Mesenchymal stem cell (in vitro differentiated cells and primary cell): ENCODE measurements around the gene TFDP1.

ENCODE experiments used
- DNase-seq: peaks from one replicate; pipeline ENCODE4 v3.0.0-alpha.2; 2013
- H2AFZ ChIP-seq: one replicate; pipeline ENCODE4 v1.6.1; 2013; ENCODE audit warnings: low read depth, mild to moderate bottlenecking, control low read depth, inconsistent platforms, low read length, moderate library complexity
- H2AK5ac ChIP-seq: 2 replicates; pipeline ENCODE4 v1.6.1; 2013; ENCODE audit warnings: low read length, moderate library complexity, mild to moderate bottlenecking, inconsistent platforms; ENCODE audit not compliant: severe bottlenecking
- H2BK120ac ChIP-seq: one replicate; pipeline ENCODE4 v1.6.1; 2013; ENCODE audit warnings: low read depth, mild to moderate bottlenecking, inconsistent platforms, low read length, moderate library complexity
- H2BK12ac ChIP-seq, 2 experiments: one replicate each; pipeline ENCODE4 v1.6.1; 2013; ENCODE audit warnings: inconsistent platforms in 2 of 2, low read length in 2 of 2, mild to moderate bottlenecking in 2 of 2, moderate library complexity in 2 of 2, control low read depth in 1 of 2
- H2BK15ac ChIP-seq: one replicate; pipeline ENCODE4 v1.6.1; 2013; ENCODE audit warnings: mild to moderate bottlenecking, low read depth, inconsistent platforms; ENCODE audit not compliant: poor library complexity, severe bottlenecking
- H2BK5ac ChIP-seq: 2 replicates; pipeline ENCODE4 v1.6.1; 2013; ENCODE audit warnings: low read depth, mild to moderate bottlenecking, low read length, control low read depth, inconsistent platforms; ENCODE audit not compliant: poor library complexity, severe bottlenecking
- H3K14ac ChIP-seq, 2 experiments: one replicate each; pipeline ENCODE4 v1.6.1; 2013; ENCODE audit warnings: inconsistent platforms in 2 of 2, low read length in 2 of 2, control low read depth in 1 of 2, mild to moderate bottlenecking in 1 of 2, moderate library complexity in 1 of 2
- H3K18ac ChIP-seq, 2 experiments: one replicate each; pipeline ENCODE4 v1.6.1; 2013; ENCODE audit warnings: inconsistent platforms in 2 of 2, low read length in 2 of 2, control low read depth in 1 of 2, low read depth in 1 of 2, mild to moderate bottlenecking in 1 of 2
- H3K23ac ChIP-seq, 2 experiments: one replicate each; pipeline ENCODE4 v1.6.1; 2013; ENCODE audit warnings: inconsistent platforms in 2 of 2, low read length in 2 of 2, mild to moderate bottlenecking in 2 of 2, moderate library complexity in 2 of 2, control low read depth in 1 of 2
- H3K27ac ChIP-seq: 2 replicates; pipeline ENCODE4 v1.5.1; 2013; ENCODE audit warnings: mild to moderate bottlenecking, moderate library complexity, low read length, control low read depth, inconsistent platforms; ENCODE audit not compliant: poor library complexity, severe bottlenecking
- H3K27me3 ChIP-seq, 2 experiments: 2 replicates each; pipeline versions ENCODE4 v1.6.1 to v1.7.0; 2013; ENCODE audit warnings: low read length in 2 of 2, mild to moderate bottlenecking in 2 of 2, moderate library complexity in 2 of 2, control low read depth in 1 of 2, inconsistent platforms in 1 of 2; ENCODE audit not compliant: control insufficient read depth in 1 of 2, insufficient read depth in 1 of 2
- H3K36me3 ChIP-seq, 2 experiments: 2 replicates each; pipeline versions ENCODE4 v1.6.1 to v1.7.0; 2013; ENCODE audit warnings: low read length in 2 of 2, control low read depth in 1 of 2, inconsistent platforms in 1 of 2, low read depth in 1 of 2, mild to moderate bottlenecking in 1 of 2; ENCODE audit not compliant: insufficient read depth in 2 of 2, control insufficient read depth in 1 of 2
- H3K4ac ChIP-seq, 2 experiments: one replicate each; pipeline ENCODE4 v1.6.1; 2013; ENCODE audit warnings: inconsistent platforms in 2 of 2, low read length in 2 of 2, mild to moderate bottlenecking in 2 of 2, moderate library complexity in 2 of 2, control low read depth in 1 of 2, low read depth in 1 of 2
- H3K4me1 ChIP-seq: 2 replicates; pipeline ENCODE4 v1.6.1; 2013; ENCODE audit warnings: low read depth, low read length, control low read depth; ENCODE audit not compliant: control insufficient read depth, insufficient read depth
- H3K4me2 ChIP-seq: 2 replicates; pipeline ENCODE4 v1.6.1; 2013; ENCODE audit warnings: low read length, mild to moderate bottlenecking, inconsistent platforms; ENCODE audit not compliant: poor library complexity, severe bottlenecking
- H3K4me3 ChIP-seq, 2 experiments: 2 replicates each; pipeline versions ENCODE4 v1.5.1 to v1.7.0; 2013; ENCODE audit warnings: low read length in 2 of 2, mild to moderate bottlenecking in 2 of 2, control low read depth in 1 of 2, low read depth in 1 of 2; ENCODE audit not compliant: insufficient read depth in 1 of 2
- H3K79me1 ChIP-seq: replicated peaks from 2 replicates; pipeline ENCODE4 v1.6.1; 2013; ENCODE audit warnings: mild to moderate bottlenecking, control low read depth, low read length, inconsistent platforms; ENCODE audit not compliant: poor library complexity, severe bottlenecking
- H3K9ac ChIP-seq: 2 replicates; pipeline ENCODE4 v1.7.0; 2013; ENCODE audit warnings: mild to moderate bottlenecking, low read length, moderate library complexity
- H3K9me3 ChIP-seq: 2 replicates; pipeline ENCODE4 v1.7.0; 2013; ENCODE audit warnings: mild to moderate bottlenecking, low read length; ENCODE audit not compliant: control insufficient read depth
- H4K8ac ChIP-seq: one replicate; pipeline ENCODE4 v1.6.1; 2013; ENCODE audit warnings: inconsistent platforms, mild to moderate bottlenecking, low read length, moderate library complexity
- H4K91ac ChIP-seq: one replicate; pipeline ENCODE4 v1.6.1; 2013; ENCODE audit warnings: mild to moderate bottlenecking, low read length, inconsistent platforms
- WGBS: methylation state at CpG from one replicate; pipeline ENCODE4 v1.1.7; 2013; ENCODE audit warnings: mixed read lengths; 5-methylcytosine and 5-hydroxymethylcytosine counted together

Gene TFDP1

GRCh38 chr13:113540523-113540922, 44.0 kb upstream of the TFDP1 start:
- Histone ChIP-seq H3K9ac (no peak overlapping the region), H3K36me3 (peaks cover 69 to 76% of the 10 kb centered on the region in 2 experiments), H2AK5ac (no peak overlapping the region), H2BK12ac (no peak overlapping the region), H3K18ac (no peak overlapping the region), H2BK15ac (no peak overlapping the region), H4K91ac (no peak overlapping the region), H2BK5ac (no peak overlapping the region), H3K4me1 (peaks cover 15% of the 10 kb centered on the region), H3K27ac (no peak overlapping the region), H3K79me1 (peaks cover 18% of the 10 kb centered on the region), H3K4me2 (no peak overlapping the region), H3K4me3 (no peak overlapping the region), H3K4ac (no peak overlapping the region), H3K14ac (no peak overlapping the region), H3K9me3 (no peaks in the 10 kb centered on the region), H3K23ac (no peak overlapping the region), H3K27me3 (no peaks in the 10 kb centered on the region), H2AFZ (no peak overlapping the region), H4K8ac (no peak overlapping the region), H2BK120ac (no peak overlapping the region)
- no peak for DNase-seq
- 98% methylated on average over 10 of the region's 10 CpGs for WGBS

GRCh38 chr13:113542751-113543424, 41.7 kb upstream of the TFDP1 start:
- no peak overlapping the region for H3K14ac ChIP-seq
- H3K9ac ChIP-seq = no peak overlapping the region
- no peak overlapping the region for H3K4me3 ChIP-seq
- H2AFZ ChIP-seq = no peak overlapping the region
- no peaks in the 10 kb centered on the region for H3K27me3 ChIP-seq
- no peak overlapping the region for H2AK5ac ChIP-seq
- H4K8ac ChIP-seq = no peak overlapping the region
- no peak overlapping the region for H3K4ac ChIP-seq
- no peak overlapping the region for H4K91ac ChIP-seq
- H3K79me1 ChIP-seq = peaks cover 17% of the 10 kb centered on the region
- H3K27ac ChIP-seq = no peak overlapping the region
- H3K4me1 ChIP-seq = peaks cover 36% of the 10 kb centered on the region
- no peak overlapping the region for H3K4me2 ChIP-seq
- no peaks in the 10 kb centered on the region for H3K9me3 ChIP-seq
- peaks cover 56 to 58% of the 10 kb centered on the region in 2 experiments for H3K36me3 ChIP-seq
- no peak overlapping the region for H2BK12ac ChIP-seq
- DNase-seq = no peak
- no peak overlapping the region for H2BK15ac ChIP-seq
- WGBS = 92% methylated on average over 5 of the region's 21 CpGs
- no peak overlapping the region for H2BK5ac ChIP-seq
- H3K23ac ChIP-seq = no peak overlapping the region
- H3K18ac ChIP-seq = no peak overlapping the region
- no peak overlapping the region for H2BK120ac ChIP-seq

GRCh38 chr13:113544071-113544891, 40.3 kb upstream of the TFDP1 start:
- peak overlapping the region in 1 of 2 experiments; percentile 6 for H2BK12ac ChIP-seq
- no peak for DNase-seq
- H3K9me3 ChIP-seq = no peaks in the 10 kb centered on the region
- no peak overlapping the region for H3K9ac ChIP-seq
- no peak overlapping the region for H3K14ac ChIP-seq
- H3K4me1 ChIP-seq = peaks cover 49% of the 10 kb centered on the region
- no peak overlapping the region for H3K4me2 ChIP-seq
- H2BK120ac ChIP-seq = no peak overlapping the region
- peak overlapping the region; percentile 10 for H4K91ac ChIP-seq
- H4K8ac ChIP-seq = no peak overlapping the region
- peak overlapping the region; percentile 29 for H2AK5ac ChIP-seq
- no peak overlapping the region for H3K4me3 ChIP-seq
- H3K4ac ChIP-seq = peak overlapping the region in 1 of 2 experiments; percentile 31
- 97% methylated on average over 37 of the region's 37 CpGs for WGBS
- peaks cover 5% of the 10 kb centered on the region for H3K79me1 ChIP-seq
- H3K27ac ChIP-seq = no peak overlapping the region
- H3K27me3 ChIP-seq = no peaks in the 10 kb centered on the region
- H3K18ac ChIP-seq = no peak overlapping the region
- H3K23ac ChIP-seq = no peak overlapping the region
- no peak overlapping the region for H2BK15ac ChIP-seq
- no peak overlapping the region for H2BK5ac ChIP-seq
- H3K36me3 ChIP-seq = peaks cover 51 to 53% of the 10 kb centered on the region in 2 experiments
- no peak overlapping the region for H2AFZ ChIP-seq

- no peaks in the 10 kb centered on the region for H3K9me3 ChIP-seq
- H3K27me3 ChIP-seq = no peaks in the 10 kb centered on the region
- H2BK15ac ChIP-seq = no peak overlapping the region
- 93% methylated on average over 10 of the region's 10 CpGs for WGBS
- H3K4me3 ChIP-seq = no peak overlapping the region
- no peak for DNase-seq
- H3K79me1 ChIP-seq = peaks cover 7% of the 10 kb centered on the region
- no peak overlapping the region for H2BK5ac ChIP-seq
- H2AK5ac ChIP-seq = peak overlapping the region; percentile 12
- H3K14ac ChIP-seq = no peak overlapping the region
- H3K36me3 ChIP-seq = peaks cover 49 to 51% of the 10 kb centered on the region in 2 experiments
- H2BK120ac ChIP-seq = no peak overlapping the region
- H2AFZ ChIP-seq = no peak overlapping the region
- H3K9ac ChIP-seq = no peak overlapping the region
- peak overlapping the region; percentile 53 for H4K91ac ChIP-seq
- H2BK12ac ChIP-seq = no peak overlapping the region
- H3K23ac ChIP-seq = no peak overlapping the region
- H3K4ac ChIP-seq = no peak overlapping the region
- peaks cover 51% of the 10 kb centered on the region for H3K4me1 ChIP-seq
- H3K27ac ChIP-seq = no peak overlapping the region
- H4K8ac ChIP-seq = no peak overlapping the region
- H3K18ac ChIP-seq = no peak overlapping the region
- H3K4me2 ChIP-seq = no peak overlapping the region
Observed at GRCh38 chr13:113544896-113545295, 39.7 kb upstream of the TFDP1 start.
